Measurements from ENCODE around the gene ALPK1.
"Not testable (repeated sequence)": the region's sequence is repeated elsewhere in the genome, so short reads cannot be mapped to it uniquely, and the experiment has no call there.

ALPK1 gene

DNA sequence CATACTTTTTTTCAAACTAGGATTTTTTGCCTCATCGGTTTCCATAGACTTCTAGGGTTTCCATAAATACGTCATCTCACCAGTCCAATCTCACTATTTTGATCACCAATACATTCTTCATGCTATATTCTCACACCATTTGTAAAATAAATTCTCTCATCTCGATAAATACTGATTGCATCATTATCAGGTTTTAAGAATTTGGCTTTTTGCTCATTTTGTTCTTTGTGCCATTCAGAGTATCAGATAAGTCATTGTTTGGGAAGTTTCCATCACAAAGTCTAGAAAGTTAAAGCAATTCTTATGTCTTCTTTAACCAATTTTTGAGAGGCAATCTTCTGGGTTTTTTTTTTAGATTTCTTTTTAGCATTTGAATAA lies 81.1 kb downstream of the ALPK1 start:
- no peak for DNase-seq

DNA sequence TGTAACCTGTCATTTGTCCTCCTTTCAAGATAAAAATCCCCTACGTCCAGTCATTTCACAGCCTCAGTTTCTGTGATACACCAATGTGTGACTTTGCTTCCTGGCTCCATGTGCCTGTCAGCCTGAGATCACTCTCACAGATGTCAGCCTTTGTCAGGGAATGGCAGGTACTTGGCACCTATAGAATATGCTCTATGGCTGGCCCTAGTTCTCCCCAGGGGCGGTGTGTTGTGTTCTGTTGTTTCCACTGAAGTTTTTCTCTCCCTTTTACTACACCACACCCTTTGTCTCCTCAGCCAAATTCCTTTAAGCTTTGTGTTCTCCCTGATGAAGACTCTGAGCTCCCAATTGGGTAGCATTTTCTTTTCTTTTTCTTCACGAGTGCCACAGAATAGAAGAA lies 81.7 kb downstream of the ALPK1 start:
- DNase-seq = peak; percentile 18

DNA sequence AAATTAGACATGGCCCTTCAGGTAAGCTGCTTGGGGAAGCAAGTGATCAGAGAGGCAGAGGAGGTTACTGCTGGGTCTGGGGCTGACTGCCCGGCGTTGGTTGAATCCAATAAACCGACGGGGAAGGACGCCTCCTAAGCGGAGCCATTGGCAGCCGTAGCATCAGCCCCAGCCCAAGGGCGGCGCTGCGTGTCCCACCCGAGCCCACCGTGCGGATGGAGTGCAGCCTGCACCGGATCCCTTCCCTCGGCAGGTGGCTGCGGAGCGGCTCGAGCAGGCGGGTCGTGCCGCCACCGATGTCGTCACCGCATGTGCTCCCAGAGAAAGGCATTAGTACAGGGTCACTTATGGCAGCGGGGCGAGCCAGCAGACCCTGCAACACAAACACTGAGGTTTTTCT lies 82.1 kb downstream of the ALPK1 start:
- DNase-seq = peak; percentile 62

DNA sequence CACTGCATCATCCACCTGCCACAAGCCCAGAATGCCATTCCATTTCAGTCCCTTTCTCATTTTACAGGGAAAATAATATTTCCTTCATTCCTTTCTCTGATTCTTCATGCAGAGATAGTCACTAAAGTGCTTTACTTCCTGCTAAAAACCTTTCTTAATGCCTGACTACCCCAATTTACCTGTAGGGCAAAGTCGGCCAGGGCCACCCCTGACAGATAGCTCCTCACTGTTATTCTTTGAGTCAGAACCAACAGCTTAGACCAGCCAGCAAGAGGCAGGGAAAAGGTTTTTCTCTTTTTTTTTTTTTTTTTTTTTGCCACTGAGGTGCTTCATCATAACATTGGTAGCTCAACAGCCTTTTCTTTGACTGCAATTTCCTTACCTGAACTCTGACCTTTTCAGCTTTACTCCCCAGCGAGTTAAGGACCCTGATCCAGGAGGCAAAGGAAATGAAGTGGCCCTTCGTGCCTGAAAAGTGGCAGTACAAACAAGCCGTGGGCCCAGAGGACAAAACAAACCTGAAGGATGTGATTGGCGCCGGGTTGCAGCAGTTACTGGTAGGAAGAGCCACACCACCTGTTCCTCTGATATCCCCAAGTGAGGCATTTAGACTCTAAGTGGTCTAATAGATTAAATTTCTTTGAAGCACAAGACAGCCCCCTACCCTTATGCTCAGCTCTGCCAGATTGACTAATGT lies 85.0 kb downstream of the ALPK1 start:
- no peak for DNase-seq

DNA sequence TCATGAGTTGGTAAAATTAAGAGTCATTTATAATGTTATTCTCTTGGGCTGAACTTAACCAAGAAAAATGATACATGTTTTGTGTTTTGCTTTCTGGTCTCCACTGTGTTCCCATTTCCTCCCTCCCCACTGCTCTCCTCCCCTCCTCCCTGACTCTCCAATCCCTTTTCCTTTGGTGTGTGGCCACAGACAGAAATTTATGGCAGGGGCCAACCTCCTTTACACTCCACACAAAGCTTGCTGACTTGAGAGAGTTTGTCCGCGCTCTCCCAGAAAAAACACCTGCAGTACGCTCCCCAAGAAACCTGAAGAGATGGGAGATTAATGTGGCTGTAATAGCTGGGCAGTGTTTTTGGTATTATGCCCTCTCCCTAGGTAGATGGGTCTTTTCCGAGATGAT lies 88.9 kb downstream of the ALPK1 start:
- peak; percentile 25 for DNase-seq

DNA sequence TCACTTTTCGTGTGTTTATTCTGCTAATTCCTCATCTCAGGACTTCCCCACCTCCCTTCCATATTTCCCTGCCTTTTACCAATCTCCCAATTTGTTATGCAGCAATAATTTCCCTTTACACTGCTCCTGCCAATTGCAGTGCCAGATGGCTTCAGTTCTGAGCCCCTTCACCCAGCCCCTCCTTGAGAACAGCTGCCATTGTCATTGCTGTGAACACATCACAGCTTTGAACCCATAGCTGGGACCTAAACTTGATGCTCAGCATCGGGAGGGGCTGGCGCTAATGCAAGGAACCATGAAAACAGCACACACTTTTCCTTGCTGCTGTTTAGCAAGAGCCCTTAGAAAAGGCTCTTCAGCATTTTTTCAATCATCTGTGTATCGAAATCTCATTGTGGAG lies 104.9 kb downstream of the ALPK1 start:
- DNase-seq = no peak

DNA sequence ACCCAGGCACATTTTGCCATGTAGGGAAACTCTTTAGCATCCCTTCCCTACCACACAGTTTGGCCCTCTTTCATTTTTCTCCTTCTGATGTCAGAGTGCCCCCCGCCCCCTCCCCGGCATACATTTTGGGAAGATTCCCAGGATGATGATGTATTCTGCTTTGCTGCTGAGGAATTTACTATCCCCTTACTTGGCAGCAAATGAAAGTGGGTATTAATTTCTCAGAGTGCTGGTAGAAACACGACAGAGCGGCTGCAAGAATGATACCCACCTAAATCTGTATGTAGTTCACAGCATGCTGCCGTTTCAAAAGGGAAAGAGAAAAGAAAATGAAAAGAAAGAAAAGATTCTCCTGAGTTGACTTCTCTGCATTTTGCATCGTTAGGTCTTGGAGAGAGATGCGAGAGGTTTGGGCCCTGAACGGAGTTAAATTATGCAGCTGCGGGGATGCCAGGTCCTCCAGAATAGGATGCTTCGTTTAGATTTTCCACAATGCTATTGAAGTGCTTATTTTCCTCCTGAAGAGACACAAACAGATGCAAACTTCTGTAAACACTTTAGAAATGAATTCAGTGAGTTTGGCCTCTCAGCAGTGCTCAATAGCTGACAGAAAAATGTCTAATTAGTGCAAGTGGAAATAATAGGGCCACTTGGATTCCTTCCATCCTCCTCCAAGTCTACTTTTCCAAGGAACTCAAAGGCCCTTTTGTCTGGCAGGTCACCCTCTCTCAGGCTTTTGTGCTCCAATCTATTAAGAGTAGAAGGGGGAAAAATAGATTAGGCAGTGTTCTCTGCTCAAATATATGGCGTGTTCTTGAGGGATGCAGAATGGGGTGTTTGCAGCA lies 106.2 kb downstream of the ALPK1 start:
- no peak for DNase-seq

DNA sequence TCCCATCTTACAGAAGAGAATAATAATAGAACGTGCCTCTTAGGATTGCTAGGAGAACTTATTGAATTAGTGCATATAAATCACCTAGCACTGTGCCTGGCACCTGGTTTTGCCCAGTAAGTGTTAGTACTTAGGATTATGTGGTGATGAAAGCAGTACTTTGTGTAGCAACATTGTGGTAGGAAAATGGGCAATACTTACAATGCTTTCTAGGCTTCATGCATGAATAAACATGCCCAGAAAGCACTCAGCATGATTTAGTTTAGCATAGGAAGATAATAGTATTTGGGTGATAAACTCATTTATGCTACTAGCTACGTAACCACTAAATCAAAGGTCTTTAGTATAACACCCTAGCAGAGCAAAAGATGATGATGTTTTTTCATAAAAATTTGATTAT lies 113.2 kb downstream of the ALPK1 start:
- DNase-seq = no peak

DNA sequence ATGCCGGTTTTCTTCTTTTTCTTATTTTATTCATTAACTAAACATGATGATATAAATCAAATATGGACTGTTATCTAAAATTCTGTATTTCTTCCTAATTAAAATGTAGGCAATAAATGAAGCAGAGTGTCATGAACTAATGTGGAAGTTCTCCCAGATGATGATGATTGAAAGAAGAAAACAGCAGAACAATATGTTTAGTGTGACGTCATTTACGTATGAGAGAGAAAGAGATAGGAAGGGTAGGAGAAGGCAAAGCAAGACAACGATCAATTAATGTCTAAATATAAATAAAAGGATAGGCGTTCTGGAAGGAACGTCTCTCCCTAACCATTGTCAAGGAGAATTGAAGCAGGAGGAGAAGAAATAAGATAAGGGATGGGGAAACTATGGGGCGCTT lies 113.6 kb downstream of the ALPK1 start:
- no peak for DNase-seq

DNA sequence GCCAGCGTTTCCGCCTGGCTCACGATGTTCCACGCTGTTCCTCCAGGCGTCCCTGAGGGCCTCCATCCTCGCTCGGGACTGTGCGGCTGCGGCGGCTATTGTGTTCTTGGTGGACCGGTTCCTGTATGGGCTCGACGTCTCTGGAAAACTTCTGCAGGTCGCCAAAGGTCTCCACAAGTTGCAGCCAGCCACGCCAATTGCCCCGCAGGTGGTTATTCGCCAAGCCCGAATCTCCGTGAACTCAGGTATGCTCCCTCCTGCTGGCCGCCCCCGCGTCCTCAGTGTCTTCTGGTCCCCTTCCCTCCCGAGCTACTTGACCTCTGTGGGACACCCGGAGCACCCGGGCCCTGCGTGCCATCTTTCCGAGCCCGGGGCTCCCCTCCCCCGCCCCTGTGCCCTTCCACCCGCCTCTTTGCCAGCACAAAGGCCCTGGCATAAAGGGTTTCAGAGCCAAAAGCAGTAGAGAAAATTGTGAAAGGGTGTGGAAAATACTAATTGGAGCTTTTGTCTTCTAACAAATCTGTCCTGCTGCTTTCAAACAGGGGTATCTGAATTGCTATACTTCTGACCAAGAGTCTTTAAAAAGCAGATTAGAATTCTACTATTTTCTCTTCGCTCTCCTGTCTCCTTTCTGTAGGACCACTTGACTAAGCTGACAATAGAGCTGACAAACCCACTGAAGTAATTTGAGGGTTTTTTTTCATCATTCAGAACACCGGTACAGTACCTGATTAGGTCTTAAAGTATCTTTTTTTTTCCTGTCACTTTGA lies 114.8 kb downstream of the ALPK1 start:
- no peak for DNase-seq

DNA sequence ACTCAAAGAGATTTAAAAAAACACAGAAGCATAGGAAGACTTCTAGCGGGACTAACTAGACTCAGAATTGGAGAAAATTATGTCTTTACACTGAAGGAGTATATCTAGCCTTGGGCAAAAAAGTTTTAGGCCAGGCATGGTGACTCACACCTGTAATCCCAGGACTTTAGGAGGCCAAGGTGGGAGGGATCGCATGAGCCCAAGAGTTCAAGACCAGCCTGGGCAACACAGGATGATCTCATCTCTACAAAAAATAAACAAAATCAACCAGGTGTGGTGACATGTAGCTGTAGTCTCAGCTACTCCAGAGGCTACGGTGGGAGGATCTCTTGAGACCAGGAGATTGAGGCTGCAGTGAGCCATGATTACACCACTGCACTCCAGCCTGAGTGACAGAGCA lies 119.3 kb downstream of the ALPK1 start:
- DNase-seq = no peak

DNA sequence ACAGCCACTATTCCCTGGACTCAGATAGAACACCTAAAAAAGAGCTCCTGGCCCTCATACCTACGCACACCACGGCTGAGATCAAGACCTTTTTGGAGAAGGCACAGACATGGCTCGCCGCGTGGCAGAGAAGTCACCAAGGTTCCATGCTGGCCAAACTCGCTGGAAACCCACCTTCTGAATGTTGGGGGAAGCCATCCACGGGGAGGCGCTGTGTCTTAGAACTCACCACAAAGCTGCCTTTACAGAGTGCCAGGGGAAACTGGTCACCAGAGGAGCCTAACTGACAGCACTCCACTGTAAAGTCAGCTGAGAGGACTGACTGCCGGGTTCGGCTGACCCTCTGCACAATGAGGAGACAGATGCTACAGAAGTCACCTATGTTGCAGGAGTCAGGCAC lies 120.9 kb downstream of the ALPK1 start:
- DNase-seq = no peak

DNA sequence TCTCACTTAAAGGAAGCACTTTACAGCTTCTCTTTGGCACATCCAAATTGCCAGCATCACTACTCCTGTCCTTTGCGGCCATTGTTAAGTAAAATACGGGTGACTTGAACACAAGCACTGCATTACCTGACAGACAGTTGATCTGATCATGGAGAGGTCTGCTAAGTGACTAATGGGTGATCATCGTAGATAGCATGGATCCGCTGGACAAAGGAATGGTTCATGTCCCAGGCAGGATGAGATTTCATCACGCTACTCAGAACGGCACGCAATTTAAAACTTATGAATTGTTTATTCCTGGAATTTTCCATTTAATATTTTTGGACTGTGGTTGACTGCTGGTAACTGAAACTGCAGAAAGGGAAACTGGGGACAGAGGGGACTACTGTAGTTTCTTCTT lies 124.7 kb downstream of the ALPK1 start:
- no peak for DNase-seq

DNA sequence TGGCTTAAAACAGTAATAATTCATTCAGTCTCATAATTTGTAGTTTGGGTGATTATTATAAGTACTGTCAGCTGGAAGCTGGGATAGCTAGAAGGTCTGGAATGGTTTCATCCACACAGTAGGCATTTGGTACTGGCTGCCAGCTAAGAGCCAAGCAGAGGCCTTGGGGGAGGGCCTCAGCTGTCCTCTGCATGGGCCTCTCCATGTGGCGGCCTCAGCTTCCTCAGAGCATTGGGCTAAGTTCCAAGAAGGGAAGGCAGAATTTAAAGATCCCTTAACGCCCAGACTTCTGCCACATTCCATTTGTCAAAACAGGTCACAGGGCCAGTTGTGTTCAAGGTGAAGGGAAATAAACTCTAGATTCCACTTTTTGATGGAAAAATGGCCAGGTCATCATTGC lies 125.5 kb downstream of the ALPK1 start:
- DNase-seq = no peak

DNA sequence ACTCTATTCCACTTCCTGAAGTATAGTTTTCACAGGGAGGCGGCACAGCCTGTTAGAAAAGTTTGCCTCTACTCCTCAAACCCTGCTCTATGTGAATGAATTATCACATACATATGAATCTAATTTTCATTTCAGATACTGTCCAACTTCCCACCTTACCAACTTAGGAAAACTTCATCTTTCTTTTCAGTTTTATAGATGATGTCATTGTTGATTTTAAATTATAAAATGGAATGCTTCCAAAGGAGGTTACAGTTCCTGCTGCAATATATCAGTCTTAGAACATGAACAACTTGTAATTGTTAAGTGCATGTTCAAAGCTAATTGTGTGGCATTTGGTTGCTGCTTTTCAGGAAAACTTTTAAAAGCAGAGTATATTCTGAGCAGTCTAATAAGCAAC lies 126.4 kb downstream of the ALPK1 start:
- DNase-seq = no peak

DNA sequence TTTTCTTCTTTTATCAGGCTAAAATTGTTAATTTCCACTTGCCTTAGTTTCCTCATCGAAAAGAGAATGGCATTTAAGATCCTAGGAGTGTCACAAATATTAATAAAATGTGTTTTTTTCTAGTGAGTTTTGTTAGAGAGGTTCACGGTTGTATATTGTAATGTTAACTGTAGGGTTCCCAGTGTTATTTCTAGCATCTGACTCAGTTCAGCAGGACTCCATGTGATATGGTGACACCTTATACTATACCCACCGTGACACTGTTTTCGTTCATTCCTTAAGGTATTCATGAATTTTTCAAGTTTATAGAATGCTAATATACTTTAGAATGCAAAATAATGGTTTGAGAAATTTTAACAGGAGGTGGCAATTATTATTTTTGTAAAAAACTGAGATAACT lies 128.7 kb downstream of the ALPK1 start:
- no peak for DNase-seq

DNA sequence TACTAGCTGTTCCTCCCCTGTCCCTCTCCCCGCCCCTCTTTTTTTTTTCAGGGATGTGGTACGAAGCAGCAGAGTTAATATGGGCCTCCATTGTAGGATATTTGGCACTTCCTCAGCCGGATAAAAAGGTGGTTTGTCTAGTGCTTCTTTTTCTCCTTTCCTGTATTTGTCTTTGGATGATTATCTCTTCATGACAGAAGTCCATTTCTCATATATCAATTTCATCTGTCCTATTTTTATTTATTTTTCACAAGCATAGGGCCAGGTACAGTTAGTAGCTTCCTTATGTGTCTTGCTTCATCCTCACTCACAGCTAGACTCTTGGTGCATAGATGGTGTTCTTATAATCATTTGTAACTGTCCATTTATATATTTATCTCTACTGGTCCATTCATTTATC lies 129.2 kb downstream of the ALPK1 start:
- no peak for DNase-seq

DNA sequence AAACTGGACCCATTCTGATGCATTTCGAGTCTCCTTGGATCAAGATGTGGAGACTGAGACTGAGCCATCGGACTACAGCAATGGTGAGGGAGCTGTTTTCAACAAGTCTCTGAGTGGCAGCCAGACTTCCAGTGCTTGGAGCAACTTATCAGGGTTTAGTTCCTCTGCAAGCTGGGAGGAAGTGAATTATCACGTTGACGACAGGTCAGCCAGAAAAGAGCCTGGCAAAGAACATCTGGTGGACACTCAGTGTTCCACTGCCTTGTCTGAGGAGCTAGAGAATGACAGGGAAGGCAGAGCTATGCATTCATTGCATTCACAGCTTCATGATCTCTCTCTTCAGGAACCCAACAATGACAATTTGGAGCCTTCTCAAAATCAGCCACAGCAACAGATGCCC lies 134.0 kb downstream of the ALPK1 start:
- no peak for DNase-seq

DNA sequence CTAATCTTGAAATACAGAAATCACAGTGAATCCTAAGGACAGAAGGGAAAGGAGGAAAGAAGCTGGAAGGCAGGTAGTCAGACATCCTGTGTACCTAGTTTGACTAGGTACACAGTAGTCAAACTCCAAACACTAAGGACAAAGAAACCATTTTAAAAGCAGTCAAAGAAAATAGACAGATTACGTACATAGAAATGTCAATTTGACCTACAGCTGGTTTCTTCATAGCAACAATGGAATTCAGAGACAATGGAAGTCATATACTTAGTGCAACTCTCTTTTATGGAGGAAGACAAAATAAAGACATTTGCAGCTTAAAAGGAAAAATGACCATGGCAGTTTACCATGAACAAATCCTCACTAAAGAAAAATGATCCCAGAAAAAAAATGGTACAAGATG lies 139.8 kb downstream of the ALPK1 start:
- DNase-seq = no peak

DNA sequence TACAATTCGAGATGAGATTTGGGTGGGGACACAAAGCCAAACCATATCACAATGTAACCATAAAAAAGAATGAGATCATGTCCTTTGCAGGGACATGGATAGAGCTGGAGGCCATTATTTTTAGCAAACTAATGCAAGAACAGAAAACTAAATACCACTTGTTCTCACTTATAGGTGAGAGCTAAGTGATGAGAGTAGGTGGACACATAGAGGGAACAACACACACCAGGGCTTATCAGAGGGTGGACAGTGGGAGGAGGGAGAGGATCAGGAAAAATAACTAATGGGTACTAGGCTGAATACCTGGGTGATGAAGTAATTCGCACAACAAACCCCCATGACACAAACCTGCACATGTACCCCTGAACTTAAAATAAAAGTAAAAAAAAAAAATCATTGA lies 145.1 kb downstream of the ALPK1 start:
- DNase-seq = not testable (repeated sequence)

DNA sequence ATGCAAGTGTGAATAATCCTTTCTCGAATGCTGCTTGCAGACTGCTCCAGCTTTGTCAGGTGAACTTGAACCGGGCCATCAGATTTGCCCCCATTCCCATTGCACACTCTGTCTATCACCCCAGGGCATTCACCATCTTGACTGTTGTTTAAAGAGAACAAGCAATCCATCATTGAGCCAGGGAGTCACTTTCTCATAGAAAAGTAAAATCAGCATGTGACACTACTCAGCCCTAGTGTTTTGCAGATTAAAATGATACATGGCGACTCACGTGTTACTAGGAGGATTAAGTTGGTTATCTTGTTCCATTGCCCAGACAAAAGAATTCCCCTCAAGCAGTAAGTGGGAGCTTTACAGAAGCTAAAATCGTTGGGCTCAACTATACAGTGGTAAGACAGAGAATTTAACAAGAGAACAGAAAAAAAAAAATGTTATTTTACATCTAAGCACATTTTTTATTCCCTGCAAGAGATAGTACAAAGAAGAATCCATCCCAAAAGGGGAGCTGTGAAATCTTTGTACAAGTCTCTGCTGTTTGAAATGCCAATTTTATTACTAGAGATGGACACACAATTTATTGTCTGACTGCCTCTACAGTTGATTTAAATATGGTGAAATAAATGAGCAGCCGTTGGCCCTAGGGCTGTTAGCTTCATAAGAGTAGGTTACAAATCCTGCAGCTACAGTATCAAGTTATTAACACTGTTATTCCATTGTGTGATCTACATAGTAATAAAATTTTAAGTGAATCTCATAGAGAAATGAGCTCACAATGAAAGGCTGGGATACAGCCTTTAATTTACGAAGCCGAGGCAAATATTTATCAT lies 151.3 kb downstream of the ALPK1 start:
- no peak for DNase-seq

DNA sequence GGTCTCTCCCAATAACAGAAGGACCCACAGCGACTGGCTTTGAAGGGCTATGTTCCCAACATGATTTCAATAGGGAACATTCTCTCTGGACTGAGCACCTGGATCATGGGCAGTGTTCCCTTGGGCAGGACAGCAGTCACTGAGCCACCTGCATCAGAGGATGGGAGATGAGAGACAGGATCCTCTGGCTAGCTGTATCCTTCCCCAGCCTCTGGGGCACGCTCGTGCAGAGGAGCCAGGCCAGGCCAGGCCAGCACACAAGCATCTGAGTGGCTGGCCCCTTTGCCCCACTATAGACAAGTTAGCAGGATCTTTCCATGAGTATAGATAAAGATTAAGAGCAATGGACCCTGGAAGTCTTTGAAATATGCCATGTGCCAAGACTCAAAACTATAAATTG lies 152.5 kb downstream of the ALPK1 start:
- no peak for DNase-seq

DNA sequence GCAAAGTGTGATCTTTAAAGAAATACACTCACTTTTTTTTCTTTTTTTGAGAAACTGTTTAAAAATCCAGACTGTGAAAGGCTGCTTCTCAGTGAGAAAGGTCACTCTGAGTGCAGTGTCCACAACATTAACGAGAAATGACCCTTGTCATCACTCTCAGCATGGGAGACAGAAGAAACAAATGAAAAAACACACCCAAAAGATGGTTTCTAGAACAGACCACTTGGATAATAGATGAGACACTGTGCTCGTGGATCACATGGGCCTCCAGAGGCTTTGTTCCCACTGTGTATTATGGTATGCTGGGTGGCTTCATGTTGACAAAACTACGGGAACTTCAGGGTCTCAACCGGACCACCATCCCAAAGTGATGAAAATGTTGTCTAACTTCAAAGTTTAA lies 153.9 kb downstream of the ALPK1 start:
- DNase-seq = no peak
